Measurements from ENCODE around the gene SYCP2.
"Not testable (repeated sequence)": the region's sequence is repeated elsewhere in the genome, so short reads cannot be mapped to it uniquely, and the experiment has no call there.

SYCP2 gene

DNA sequence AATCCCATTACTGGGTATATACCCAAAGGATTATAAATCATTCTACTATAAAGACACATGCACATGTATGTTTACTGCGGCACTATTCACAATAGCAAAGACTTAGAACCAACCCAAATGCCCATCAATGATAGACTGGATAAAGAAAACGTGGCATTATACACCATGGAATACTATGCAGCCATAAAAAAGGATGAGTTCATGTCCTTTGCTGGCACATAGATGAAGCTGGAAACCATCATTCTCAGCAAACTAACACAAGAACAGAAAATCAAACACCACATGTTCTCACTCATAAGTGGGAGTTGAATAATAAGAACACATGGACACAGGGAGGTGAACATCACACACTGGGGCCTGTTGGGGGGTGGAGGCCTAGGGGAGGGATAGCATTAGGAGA lies 43.4 kb downstream of the SYCP2 start:
- DNase-seq: not testable (repeated sequence)

DNA sequence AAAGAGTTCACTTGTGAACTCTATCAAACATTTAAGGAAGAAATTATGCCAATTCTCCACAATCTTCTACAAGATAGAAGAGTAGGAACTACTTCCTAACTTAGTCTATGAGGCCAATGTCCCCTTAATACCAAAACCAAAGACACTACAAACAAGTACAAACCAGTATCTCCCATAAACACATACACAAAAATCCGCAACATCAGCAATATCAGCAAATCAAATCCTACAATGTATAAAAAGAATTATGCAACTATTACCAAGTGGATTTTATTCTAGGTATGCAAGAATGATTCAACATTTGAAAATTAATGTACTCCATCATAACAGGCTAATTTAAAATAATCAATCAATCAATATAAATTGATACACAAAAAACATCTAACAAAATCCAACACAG lies 45.4 kb downstream of the SYCP2 start:
- DNase-seq: no peak

DNA sequence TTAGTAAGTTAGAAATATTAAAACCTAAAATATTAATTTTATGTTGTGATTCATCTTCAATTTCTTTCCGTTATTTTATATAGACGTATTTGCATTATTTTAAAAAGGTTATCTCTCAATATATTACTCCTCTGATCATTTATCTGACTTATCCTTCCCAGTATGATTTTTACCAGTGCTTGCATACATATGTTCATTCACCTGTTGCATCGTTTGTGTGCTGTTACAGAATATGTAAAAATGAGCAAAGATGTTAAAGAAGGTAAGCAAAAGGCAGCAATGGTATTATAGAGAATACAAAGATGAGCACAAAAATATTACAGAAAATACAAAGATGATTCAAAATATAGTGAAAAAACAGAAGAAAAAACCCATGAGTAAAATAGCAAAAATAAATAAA lies 48.9 kb downstream of the SYCP2 start:
- no peak for DNase-seq

DNA sequence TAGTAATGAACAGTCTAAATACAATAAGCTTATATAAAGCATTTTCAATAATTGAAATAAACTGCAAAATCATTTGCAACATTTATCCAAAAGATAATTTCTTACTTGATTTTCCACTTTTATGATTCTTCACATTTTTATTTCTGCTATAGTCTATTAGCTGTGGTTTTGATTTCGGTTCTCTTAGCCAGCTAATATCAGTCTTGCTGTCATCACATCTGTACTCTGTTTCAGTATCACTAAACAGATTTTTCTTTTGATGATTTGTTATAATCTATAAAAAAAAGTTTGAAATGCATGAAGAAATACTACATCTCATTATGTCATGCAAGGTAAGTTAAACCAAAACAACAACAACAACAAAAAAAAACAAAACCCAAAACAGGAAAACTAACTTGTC lies 53.2 kb downstream of the SYCP2 start:
- DNase-seq: no peak

DNA sequence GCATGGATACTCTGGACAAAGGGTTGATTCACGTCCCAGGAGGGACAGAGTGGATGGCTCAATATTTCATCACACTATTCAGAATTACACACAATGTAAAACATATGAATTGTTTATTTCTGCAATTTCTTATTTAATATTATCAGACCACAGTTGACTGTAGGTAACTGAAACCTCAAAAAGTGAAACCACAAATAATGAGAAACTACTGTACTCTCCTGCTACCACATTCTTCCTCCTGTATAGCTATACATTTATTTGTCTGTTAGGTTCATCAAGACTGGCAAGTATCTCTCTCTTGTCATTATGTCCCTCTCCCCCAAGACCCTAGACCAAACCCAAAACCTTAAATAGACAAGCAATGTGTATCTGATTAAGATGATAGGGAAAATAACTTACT lies 60.0 kb downstream of the SYCP2 start:
- DNase-seq: no peak

DNA sequence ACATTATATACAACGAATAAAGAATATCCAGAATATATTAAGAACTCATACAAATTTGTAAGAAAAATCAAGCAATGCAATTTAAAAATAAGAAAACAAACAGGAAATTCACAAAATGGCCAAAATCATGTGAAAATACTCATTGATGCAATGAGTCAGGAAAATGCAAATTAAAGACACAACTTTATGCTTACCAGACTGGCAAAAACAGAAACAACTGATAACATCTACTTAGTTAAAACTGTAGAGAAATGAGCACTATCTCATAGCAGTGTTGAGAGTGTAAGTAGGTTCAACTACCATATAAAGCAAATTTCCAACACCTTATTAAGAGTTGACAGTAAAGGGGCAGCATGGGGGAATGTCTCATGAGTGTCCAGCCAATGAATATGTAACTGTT lies 62.3 kb downstream of the SYCP2 start:
- DNase-seq: no peak

DNA sequence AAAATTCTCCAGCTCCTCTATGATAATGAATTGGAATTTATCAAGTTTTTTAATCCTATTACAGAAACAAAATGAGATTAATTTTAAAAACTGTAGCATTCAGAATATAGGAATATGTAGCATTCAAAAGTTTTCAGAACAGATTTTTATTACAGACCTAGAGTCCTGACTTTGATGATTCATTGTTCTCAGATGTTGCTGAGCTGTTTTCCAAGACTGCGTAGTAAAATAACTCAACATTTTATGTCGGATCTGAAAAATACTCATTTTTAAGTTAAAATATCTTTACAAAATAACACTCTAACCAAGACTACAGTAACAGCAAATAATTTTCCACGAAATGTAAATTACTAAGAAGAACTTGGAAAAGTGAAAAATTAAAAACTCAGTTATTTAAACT lies 67.1 kb downstream of the SYCP2 start:
- DNase-seq: no peak

DNA sequence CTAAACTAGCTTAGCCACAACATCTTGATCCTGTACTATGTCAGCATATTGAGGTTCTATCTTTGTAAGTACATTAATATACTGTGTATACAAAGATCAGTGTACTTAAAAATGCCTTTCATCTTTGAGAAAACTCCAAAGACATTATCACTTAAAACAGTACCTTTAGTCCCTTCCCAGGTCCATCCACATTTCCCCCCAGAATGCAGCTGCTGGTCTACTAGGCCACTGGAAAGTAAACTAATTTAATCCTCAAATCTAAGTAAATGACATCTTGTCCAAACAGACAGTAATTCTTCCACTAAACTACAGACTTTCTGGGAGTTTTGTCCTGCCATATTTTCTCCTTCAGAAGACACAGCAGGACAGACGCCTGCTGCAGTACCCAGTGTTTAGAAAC lies 68.7 kb downstream of the SYCP2 start:
- no peak for DNase-seq

DNA sequence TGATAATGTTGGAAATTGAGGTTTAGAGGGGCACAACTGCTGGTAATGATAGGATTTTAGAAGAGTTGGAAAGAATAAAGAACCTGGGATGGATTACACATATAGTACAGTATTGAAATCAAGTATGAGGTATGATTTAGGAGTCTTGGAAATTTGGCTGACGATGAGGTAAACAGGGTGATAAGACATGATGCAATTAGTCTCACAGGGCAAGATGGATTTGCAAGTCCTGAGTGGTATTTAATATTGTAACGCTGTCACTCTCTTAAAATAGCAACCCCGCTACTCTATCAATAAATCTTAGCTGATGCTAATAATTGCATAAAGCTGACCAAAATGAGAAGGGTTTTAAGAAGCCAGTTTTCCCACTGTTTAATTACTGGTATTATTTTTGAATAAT lies 70.4 kb downstream of the SYCP2 start:
- DNase-seq: no peak

DNA sequence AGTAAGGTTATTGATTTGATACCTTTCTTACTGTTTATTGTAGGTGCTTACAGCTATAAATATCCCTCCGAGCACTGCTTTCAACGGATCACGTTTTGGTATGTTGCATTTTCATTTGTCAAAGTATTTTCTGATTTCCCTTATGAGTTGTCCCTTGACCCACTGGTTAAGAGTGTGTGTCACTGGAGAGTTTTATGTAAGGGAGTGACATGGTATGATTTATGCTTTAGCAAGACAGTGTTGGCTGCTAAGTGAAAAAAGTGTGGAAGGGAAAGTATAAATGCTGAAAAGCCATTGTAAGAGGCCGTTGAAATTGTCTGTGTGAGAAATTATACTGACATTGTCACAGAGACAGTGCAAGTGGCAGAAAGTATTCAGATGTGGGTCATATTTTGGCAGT lies 72.0 kb downstream of the SYCP2 start:
- no peak for DNase-seq

DNA sequence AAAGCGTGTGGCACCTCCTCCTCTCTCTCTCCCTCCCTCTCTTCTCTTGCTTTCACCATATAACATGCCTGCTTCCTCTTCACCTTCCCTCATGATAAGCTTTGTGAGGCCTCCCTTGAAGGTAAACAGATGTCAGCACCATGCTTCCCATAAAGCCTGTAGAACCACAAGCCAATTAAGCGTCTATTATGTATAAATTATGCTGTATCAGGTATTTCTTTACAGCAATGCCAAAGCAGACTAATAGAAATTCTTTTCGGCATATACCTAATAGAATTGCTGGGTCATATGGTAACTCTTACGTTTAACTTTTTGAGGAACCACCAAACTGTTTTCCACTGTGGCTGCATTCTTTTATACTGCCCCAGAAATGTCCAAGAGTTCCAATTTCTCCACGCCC lies 75.0 kb downstream of the SYCP2 start:
- no peak for DNase-seq

DNA sequence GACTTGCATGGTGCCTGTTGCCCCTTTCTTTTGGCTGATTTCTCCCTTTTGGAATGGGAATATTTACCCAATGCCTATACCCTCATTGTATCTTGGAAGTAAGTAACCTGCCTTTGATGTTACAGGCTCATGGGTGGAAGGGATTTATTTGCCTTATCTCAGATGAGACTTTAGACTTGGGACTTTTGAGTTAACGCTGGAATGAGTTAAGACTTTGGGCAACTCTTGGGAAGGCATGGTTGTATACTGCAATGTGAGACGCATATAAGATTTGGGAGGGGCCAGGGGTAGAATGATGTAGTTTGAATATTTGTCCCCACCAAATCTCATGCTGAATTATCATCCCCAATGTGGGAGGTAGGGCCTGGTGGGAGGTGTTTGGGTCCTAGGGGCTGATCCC lies 75.5 kb downstream of the SYCP2 start:
- DNase-seq: no peak

DNA sequence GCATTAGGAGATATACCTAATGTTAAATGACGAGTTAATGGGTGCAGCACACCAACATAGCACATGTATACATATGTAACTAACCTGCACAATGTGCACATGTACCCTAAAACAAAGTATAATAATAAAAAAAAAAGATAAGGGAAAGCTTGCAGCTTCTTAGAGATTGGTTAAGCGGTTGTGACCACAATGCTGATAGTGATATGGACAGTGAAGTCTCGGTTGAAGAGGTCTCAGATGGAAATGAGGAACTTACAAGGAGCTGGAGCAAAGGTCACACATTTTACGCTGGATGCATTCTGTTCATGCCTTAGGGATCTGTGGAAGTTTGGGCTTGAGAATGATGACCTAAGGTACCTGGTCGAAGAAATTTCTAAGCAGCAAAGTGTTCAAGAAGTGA lies 76.5 kb downstream of the SYCP2 start:
- DNase-seq: not testable (repeated sequence)

DNA sequence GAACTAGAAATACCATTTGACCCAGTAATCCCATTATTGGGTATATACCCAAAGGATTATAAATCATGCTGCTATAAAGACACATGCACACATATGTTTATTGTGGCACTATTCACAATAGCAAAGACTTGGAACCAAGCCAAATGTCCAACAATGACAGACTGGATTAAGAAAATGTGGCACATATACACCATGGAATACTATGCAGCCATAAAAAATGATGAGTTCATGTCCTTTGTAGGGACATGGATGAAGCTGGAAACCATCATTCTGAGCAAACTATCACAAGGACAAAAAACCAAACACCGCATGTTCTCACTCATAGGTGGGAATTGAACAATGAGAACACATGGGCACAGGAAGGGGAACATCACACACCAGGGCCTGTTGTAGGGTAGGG lies 76.9 kb downstream of the SYCP2 start:
- not testable (repeated sequence) for DNase-seq

DNA sequence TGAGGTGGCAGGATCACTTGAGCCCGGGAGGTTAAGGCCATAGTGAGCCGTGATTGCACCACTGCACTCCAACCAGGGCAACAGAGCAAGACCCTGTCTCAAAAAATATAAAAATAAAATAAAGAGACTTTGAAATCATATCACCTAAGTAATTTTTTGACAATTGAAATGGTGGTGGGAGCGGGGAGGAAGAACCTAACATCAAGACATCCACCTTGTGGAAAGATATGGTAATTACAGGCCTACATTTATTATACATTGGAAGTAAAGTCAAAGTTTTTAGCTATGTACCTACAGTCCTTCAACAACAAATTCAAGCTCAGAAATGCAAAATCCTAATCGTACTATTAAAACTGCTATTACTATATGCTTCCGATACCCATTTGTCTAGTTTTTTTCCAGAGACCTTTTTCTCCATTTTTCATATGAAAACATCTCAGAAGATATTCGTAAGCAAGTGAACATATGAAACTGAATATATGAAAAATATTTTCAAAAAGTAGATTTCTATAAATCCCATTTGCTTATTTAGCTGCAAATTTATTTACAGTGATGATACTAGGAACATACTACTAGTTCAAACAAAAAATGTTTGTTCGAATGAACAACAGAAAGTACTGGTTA lies 83.3 kb downstream of the SYCP2 start:
- no peak for DNase-seq

DNA sequence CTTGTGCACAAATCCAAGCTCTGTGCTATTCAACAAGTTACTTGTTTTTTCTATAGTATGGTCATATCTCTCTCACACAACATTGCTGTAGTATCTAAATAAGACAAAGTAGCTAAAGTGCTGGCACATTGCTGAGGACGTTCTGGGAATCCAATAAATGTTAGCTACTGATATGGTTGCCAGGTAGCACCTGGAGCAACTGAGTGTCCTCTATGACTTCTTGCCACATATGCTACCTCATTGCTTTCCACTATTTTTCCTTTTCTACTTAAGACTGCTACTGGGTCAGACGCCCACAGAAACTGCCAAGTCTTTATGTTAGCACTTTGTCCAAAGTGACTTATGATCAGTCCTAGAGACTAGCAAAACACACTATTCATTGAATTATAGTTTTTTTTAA lies 85.3 kb downstream of the SYCP2 start:
- no peak for DNase-seq

DNA sequence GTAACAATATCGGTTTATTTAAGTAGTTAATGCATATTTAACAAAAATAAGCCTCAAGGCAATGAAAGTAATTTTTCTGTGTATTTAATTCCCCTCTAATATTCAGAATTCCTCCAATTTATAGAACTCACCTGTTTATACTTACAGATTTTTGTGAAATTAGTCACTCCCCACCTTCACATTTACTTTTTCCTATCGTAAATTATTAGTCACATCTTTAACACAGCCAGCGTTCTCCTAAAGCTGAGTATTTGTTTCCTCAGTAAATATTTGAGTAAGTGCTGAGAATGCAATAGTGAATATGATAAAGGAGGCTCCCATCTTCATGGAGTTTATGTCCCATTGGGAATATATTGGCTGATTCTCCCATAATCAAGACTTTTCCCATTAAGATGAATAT lies 88.0 kb downstream of the SYCP2 start:
- no peak for DNase-seq

DNA sequence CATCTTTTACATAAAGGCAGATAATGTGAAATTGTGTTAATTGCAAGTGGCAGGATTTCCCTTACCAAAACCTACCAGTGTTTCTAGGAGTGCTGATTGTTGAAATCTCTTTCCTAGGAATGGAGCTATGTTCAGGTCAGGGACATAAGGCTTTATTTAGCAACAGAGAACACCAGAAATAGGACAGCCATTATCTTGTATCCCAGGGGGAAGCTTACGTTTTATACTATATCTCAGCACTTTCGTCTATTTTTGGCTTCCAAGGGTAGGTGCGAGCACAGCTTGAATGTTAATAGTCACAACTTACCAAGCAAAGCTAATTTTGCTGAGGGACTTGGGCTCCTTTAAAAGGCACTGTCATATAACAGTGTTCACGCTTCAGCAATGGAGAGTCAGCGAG lies 94.0 kb downstream of the SYCP2 start:
- no peak for DNase-seq

DNA sequence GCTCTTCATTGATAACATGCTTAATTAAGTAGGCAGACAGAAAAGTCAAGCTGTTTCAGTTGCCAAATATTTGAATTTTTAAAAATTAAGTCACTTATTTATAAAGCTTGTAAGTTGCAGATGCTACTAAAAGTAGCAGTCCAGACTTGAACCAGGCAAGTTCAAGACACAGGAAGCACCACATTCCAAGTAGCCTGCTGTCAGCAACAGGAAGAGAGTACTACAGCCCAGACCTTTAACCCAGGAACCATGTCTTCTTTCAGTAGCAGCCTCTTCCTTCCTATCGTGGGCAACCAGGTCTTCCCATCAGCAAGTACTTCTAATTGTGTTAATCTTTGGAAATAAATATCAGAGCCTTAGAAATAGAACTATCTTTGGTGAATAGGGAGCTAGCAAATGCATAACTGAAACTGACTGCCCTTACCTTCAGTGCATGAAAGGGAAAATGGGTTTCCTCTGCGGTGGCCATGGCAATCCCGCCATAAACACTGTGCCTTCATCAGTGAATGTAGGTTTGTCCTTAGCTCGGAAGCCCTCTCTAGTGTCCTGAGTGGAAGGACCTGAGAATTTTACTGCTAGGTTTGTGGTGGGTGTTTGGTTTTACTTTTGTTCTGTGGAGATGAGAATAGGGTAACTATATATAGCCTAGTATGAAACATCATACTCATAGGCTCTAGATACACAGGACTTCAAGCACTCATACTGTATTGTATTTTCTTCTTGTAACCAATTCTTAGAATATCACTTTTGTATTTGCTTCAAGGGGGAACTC lies 95.6 kb downstream of the SYCP2 start:
- DNase-seq: no peak

DNA sequence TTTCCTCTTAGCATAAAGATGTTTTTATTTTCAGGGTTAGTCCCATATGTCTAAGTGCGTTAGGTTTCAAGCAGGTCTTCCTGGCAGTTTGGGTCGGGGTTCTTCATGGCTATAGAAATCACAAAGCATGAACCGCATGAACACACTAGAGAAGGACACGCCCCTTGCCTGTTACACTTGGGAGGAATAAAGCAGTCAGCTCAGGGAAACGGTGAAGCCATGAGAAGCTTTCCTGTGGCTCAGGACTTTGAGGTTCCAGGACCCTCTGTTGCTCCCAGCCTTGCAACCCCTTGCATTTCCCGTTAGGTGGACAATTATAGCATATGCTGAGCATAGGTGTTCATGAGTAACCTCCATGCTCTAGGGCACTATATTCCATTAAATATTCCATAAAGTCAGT lies 96.7 kb downstream of the SYCP2 start:
- no peak for DNase-seq

DNA sequence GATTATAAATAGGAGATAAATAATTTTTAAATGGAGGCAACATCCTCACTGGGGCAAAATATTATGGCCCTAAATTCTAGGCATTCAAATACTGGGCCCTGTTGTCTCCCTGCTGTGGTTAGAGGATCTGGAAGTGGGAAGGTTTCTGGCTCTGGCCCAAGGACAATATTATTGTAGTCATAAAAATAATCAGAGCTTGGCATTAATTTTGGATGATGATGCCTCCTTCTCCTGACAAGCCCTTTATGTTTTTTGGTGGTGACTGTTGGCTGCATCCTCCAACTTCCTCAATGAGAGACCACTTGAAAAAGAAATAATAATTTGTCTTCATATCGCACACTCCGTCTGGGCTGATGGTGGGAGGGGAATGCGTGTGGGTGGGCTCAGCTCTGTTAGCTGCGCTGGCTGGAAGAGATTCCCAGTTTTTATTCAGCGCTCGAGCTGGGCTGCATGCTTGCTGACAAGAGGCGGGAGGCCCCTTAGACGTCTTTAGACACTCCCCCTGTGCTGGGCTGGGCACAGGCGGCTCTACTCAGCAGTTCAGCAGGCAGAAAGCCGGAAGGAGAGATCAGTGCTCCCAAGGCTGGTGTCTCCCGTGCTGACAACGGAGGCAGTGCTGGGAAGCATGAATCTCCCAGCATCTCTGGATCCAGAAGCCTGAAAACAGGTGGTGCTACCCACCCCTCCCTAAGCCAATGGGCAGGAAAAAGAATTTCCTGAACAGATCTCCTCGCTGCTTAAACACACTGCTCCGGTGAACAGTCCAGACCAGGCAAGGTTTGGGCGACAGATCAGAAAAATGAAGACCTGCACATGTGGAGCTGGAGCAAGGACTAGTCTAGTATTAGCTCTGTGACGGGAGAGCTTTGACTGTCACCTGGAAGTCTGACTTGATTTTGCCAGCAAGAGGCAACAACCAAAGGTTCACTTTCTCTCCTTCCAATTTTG lies 97.7 kb downstream of the SYCP2 start:
- peak; percentile 13 for DNase-seq

DNA sequence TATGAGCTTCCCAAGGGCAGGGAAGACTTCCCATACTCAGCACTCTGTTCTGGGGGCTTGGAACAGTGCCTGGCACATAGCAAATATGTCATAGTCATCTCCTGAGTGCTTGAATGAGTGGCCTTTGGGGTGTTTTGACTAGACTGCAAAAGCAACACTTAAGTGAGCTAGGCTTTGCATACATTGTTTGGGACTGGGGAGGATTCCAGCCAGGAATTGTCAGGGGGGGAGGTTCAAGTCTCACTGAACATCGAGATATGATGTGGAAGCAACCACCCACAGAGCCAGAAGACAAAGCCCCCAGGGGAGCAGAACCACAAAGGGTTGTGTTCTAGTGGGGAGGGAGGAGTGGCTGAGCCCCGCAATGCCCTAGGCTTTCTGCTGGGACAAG lies 98.4 kb downstream of the SYCP2 start:
- no peak for DNase-seq

DNA sequence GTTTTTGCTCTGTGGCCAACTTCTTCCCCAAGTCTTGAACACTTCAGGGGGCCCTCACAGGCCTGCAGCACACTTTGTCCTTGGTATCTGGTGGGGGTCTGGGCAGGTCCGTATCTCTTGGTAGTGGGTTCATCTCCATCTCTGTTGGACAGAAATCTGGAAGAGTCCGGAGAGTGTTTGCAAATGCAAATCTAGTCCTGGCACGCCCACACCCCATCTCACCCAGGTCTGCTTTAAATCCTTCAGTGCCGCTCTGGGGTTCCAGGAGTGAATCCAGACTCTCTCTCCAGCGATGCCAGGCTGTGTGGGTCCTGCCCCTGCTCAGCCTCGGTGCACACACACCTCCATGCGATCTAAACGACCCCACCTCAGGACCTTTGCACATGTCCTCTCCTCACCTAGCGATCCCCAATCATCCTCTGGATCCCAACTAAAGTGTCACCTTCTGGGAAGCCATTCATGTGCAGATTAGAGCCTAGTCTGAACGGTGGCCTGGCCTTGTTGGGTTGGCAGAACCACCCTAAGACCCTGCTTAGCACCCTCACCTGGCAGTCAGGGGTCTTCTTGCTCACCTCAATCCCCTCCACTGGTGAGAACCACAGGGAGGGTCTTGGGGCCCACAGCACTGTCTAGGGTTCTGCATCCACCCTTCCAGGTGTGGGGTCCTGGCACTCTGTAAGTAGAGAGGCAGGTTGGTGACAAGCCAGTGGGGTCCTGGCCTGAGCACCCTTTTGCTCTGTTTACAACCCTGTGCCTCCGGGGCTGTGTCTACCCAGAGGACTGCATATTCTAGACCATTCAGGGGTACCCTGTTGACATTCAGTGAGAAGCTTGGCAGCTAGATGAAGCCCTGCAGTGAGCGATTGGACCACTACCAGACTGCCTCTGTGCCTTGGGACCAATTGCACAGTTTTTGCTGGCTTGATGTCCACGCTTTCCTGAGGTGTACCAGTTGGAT lies 100.8 kb downstream of the SYCP2 start:
- no peak for DNase-seq
